ENCODE measurements around the gene SCART1. TPM values are rescaled to one million over a fixed set of nuclear protein-coding genes. Genes with fewer than 3 reads are reported as not detected.
"Not testable (repeated sequence)": the region's sequence is repeated elsewhere in the genome, so short reads cannot be mapped to it uniquely, and the experiment has no call there.

Gene SCART1
- total RNA-seq, 2 donors from 2014 or later: 2.2 to 10.1 TPM

DNA sequence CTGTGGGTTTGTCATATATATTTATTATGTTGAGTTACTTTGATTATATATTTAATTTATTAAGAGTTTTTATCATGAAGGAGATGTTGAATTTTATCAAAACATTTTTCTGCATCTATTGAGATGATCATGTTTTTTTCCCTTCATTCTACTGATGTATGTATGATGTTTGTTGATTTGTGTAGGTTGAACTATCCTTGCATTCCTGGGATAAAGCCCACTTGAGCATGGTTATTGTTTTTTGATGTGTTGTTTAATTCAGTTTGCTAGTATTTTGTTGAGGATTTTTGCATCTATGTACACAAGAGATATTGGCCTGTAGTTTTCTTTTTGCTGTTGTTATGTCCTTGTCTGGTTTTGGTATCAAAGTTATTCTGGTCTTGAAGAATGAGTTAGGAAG, 31.1 kb downstream of the SCART1 start:
- H3K36me3 ChIP-seq: no peaks in the 10 kb centered on the region
- no peak overlapping the region for H3K27ac ChIP-seq
- no peak for TF ChIP-seq POLR2AphosphoS5 (IDR thresholded peaks at IDR 0.05)
- TF ChIP-seq, protein P1, sequence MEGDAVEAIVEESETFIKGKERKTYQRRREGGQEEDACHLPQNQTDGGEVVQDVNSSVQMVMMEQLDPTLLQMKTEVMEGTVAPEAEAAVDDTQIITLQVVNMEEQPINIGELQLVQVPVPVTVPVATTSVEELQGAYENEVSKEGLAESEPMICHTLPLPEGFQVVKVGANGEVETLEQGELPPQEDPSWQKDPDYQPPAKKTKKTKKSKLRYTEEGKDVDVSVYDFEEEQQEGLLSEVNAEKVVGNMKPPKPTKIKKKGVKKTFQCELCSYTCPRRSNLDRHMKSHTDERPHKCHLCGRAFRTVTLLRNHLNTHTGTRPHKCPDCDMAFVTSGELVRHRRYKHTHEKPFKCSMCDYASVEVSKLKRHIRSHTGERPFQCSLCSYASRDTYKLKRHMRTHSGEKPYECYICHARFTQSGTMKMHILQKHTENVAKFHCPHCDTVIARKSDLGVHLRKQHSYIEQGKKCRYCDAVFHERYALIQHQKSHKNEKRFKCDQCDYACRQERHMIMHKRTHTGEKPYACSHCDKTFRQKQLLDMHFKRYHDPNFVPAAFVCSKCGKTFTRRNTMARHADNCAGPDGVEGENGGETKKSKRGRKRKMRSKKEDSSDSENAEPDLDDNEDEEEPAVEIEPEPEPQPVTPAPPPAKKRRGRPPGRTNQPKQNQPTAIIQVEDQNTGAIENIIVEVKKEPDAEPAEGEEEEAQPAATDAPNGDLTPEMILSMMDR (IDR thresholded peaks at IDR 0.05): no peak
- TF ChIP-seq POLR2A (IDR thresholded peaks at IDR 0.05): no peak
- no peaks in the 10 kb centered on the region for H3K9me3 ChIP-seq
- H3K27me3 ChIP-seq (replicated peaks; ENCODE audit: insufficient read depth): no peaks in the 10 kb centered on the region
- H3K4me1 ChIP-seq (replicated peaks): no peaks in the 10 kb centered on the region
- intact Hi-C loops (cut with DNase I): no loop called here
- no peak for DNase-seq (ENCODE audit: low spot score)
- no peak overlapping the region for H3K4me3 ChIP-seq

DNA sequence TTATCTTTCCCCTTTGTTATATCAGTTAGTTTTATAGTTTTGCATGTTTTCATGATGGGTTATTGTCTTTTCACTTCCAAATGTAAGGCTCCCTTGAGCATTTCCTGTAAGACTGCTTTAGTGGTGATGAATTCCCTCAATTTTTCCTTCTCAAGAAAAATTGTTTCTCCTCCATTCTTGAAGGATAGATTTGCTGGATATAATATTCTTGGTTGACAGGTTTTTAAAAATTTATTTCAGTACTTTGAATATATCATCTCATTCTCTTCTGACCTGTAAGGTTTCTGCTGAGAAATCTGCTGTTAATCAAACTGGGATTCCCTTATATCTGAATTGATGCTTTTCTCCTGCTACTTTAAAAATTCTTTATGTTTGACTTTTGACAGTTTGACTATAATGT, 33.3 kb downstream of the SCART1 start:
- no peak overlapping the region for H3K27ac ChIP-seq
- H3K27me3 ChIP-seq (replicated peaks; ENCODE audit: insufficient read depth): no peaks in the 10 kb centered on the region
- intact Hi-C loops (cut with DNase I): no loop called here
- H3K9me3 ChIP-seq: no peaks in the 10 kb centered on the region
- H3K4me1 ChIP-seq (replicated peaks): no peaks in the 10 kb centered on the region
- H3K36me3 ChIP-seq: no peaks in the 10 kb centered on the region
- DNase-seq (ENCODE audit: low spot score): no peak
- H3K4me3 ChIP-seq: no peak overlapping the region
- TF ChIP-seq POLR2AphosphoS5 (IDR thresholded peaks at IDR 0.05): no peak
- TF ChIP-seq, protein P1 (IDR thresholded peaks at IDR 0.05): no peak
- no peak for TF ChIP-seq POLR2A (IDR thresholded peaks at IDR 0.05)

DNA sequence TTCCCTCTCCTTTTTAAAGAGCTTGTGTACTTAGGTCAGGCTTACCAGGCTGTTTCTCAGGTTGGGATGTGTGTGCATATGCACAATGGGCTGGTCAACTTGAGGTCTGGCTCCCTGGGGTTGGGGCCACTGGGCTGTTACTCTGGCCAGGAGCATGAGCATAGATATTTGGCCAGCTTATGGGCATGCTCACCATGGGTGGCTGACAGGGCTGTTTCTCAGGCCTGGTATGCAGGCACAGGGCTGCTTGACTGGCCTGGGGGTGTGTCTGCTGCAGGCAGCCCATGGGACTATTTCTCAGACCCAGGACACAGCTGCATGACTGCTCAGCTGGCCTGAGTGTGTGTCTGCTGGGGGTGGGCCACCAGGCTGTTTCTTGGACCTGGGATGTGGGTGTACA, 34.6 kb downstream of the SCART1 start:
- no peaks in the 10 kb centered on the region for H3K27me3 ChIP-seq (replicated peaks; ENCODE audit: insufficient read depth)
- H3K4me1 ChIP-seq (replicated peaks): no peaks in the 10 kb centered on the region
- no peaks in the 10 kb centered on the region for H3K36me3 ChIP-seq
- no peak overlapping the region for H3K4me3 ChIP-seq
- TF ChIP-seq POLR2A (IDR thresholded peaks at IDR 0.05) (no peak), POLR2AphosphoS5 (IDR thresholded peaks at IDR 0.05) (no peak)
- TF ChIP-seq, protein P1 (IDR thresholded peaks at IDR 0.05): no peak
- no peaks in the 10 kb centered on the region for H3K9me3 ChIP-seq
- intact Hi-C loops (cut with DNase I): no loop called here
- H3K27ac ChIP-seq: no peak overlapping the region
- DNase-seq (ENCODE audit: low spot score): no peak

DNA sequence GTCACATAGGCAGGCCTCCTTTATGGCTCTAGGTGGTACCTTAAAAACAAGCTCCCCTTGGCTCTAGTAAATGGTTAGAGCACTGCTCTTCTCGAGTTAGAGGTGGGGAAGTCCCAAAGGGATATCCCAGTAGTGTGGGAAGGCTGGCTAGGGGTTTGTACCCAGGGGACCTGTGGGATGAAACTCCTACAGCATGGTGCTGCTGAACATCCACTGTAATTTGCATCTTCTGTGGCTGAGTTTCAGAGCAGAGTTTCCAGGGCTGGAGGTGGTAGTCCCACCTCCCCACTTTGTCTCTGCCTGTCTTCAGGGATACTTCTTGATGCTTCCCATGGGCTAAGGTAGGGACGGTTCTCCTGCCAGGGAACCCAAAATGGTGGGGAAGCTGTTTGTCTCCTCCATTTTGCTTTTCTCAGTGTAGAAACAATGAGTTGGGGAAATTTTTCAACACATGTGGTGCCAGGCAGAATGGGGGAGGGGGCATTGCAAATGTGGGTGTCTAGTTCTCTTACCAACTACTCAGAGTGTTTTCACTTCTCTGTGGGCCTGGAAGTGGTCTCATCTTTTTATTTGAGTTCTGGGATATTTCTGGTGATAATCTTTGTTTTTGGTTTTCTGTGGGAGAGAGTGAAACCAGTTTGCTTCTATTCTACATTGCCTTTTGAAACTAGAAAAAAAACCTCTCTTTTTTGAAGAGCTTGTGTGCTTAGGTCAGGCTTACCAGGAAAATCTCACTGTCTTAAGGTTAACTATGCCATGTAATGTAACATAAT, 36.3 kb downstream of the SCART1 start:
- no peaks in the 10 kb centered on the region for H3K36me3 ChIP-seq
- no peak overlapping the region for H3K27ac ChIP-seq
- no peak for DNase-seq (ENCODE audit: low spot score)
- H3K27me3 ChIP-seq (replicated peaks; ENCODE audit: insufficient read depth): no peaks in the 10 kb centered on the region
- WGBS: 45% methylated on average over 2 of the region's 2 CpGs
- intact Hi-C loops (cut with DNase I): no loop called here
- H3K9me3 ChIP-seq: no peaks in the 10 kb centered on the region
- TF ChIP-seq, protein P1 (IDR thresholded peaks at IDR 0.05): no peak
- TF ChIP-seq POLR2A (IDR thresholded peaks at IDR 0.05): no peak
- no peak for TF ChIP-seq POLR2AphosphoS5 (IDR thresholded peaks at IDR 0.05)
- H3K4me3 ChIP-seq: no peak overlapping the region
- H3K4me1 ChIP-seq (replicated peaks): no peaks in the 10 kb centered on the region

DNA sequence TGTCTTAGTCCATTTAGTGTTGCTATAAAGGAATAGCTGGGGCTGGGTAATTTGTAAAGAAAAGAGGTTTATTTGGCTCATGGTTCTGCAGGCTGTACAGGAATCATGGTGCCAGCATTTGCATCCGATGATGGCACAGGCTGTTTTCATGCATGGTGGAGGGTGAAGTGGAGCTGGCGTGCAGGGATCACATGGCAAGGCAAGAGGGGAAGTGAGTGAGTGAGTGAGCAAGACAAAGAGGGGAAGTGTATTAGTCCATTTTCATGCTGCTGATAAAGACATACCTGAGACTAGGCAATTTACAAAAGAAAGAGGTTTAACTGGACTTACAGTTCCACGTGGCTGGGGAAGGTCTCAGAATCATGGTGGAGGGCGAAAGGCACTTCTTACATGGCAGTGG, 39.8 kb downstream of the SCART1 start:
- H3K27me3 ChIP-seq (replicated peaks; ENCODE audit: insufficient read depth); H3K4me1 ChIP-seq (replicated peaks); intact Hi-C loops (cut with DNase I); H3K9me3 ChIP-seq; H3K4me3 ChIP-seq; DNase-seq (ENCODE audit: low spot score); H3K36me3 ChIP-seq; H3K27ac ChIP-seq: not testable (repeated sequence)
- WGBS: 75% methylated on average over 4 of the region's 4 CpGs

All from prostate gland (tissue), 2 donors.